GM19372 (cell line): ENCODE results near the gene STEAP3.

ENCODE experiments used
- ATAC-seq: cut with Tn5 transposase; IDR thresholded peaks from one replicate; pipeline ENCODE4 v1.9.1; 2021; ENCODE audit warnings: mild to moderate bottlenecking, low read depth, moderate library complexity; ENCODE audit not compliant: unreplicated experiment

STEAP3 gene, protein sequence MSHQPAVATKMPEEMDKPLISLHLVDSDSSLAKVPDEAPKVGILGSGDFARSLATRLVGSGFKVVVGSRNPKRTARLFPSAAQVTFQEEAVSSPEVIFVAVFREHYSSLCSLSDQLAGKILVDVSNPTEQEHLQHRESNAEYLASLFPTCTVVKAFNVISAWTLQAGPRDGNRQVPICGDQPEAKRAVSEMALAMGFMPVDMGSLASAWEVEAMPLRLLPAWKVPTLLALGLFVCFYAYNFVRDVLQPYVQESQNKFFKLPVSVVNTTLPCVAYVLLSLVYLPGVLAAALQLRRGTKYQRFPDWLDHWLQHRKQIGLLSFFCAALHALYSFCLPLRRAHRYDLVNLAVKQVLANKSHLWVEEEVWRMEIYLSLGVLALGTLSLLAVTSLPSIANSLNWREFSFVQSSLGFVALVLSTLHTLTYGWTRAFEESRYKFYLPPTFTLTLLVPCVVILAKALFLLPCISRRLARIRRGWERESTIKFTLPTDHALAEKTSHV

DNA sequence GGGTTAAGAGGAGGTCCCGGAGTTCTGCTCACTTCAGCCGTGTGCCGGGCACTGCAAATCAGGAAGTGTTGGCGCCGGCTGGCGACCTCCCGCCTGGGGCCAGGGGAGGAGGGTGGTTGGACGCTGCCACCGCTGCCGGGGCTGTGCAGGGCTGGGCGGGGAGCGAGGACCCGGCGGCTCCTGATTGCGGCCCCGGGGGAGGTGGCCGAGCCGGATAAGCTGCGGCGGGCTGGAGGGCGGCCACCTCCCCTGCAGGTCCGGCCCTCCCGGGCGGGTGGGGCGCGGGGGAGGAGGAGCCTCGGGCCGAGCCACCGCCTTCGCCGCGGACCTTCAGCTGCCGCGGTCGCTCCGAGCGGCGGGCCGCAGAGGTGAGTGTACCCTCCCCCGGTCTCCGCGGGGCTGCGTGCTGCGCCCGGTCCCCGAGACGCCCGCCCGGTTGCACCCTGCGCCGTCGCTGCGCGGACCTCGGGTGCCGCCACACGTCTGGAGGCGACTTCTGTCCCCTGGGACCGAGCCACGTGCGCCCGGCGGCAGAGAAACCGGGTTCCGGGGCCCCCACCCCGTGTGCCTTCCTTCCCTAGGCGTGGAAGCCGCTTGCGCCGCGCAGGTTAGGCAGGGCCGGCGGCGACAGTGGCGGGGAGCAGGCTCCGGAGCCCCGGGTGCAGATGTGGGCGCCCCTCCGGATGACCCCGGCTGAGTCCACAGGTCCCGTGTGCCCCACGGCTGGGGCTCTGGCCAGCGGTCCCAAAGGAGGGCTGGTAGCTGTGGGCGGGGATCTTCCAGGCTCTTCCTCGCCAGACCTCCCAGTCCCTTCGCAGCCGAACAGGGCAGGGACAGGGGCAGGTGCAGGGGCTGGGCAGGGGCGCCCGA, at the start of gene STEAP3:
Gene STEAP3 (plus strand): TSS at position 314 of the 870 bp plus-strand sequence. CDS start 7,179 bp downstream, outside the sequence.
- peak; percentile 81 for ATAC-seq

DNA sequence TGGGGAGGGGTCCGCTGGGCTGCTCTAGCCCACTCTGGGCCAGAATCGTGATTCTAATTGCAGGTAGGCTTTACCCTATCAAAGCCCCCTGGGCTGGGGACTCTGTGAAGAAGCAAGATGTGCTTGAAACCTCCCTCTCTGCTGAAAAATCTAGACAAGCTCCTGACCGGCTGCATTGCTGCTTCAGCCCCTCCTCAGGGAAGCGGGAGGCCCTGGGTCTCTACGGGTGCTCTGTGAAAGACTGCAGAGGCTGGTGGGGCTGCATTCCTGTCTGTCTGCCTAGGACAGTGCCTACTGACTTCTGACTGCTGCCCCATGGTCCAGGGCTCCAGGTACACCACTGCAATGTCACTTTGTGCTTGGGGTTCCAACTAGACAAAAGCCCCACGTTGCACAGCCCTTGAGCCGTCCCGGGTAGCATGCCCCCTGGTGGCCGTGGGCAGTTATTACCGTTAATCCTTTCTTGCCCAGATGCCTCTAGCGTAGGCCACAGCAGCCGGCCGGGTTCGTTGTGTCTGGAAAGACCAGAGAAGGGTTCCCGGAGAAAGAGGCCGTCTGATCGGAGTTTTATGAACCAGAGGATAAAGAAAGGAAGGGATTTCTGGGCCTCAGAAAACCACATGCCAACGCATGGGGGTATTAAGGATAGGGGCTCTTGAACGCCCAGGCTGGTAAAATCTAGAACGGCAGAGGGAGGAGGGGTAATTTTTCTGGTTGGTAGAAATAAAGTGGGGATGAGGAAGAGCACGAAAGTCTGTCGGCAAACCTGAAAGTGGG, 49.2 kb upstream of the STEAP3 start:
- ATAC-seq: peak; percentile 70

DNA sequence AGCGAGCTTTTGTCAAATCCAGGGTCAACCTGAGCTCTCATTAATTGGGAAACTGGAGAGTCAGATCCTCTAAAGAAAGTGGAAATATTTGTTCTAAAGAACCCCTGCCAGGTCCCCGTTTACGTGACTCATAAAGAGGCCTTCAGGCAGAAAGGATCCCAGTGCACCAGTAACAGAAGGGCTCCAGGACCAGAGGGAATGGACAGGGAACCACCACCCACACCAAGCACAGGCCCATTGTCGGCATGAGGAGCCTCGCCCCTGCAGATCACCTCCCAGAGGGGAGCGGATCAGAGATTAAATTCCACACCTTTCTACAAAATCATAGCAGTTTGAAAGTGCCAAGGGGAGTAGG, 48.7 kb upstream of the STEAP3 start:
- ATAC-seq: no peak

DNA sequence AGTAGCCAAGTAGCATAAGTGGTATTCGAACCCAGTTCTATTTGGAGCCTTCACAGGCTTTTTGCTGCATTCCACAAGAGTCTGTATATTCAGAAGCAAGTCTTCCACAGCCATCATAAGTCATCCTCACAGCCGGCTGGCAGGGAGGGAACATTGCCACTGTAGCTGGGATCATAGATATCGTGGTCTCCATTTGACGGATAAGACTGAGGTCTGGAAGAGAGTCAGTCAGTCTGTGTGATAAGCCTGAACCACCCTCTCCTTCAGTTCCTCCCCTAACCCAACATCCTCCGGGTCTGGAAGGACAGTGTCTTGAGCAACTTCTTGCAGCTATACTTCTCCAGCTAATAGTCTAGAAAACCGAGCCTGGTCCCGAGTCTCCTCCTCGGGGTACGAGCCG, 48.1 kb upstream of the STEAP3 start:
- no peak for ATAC-seq

DNA sequence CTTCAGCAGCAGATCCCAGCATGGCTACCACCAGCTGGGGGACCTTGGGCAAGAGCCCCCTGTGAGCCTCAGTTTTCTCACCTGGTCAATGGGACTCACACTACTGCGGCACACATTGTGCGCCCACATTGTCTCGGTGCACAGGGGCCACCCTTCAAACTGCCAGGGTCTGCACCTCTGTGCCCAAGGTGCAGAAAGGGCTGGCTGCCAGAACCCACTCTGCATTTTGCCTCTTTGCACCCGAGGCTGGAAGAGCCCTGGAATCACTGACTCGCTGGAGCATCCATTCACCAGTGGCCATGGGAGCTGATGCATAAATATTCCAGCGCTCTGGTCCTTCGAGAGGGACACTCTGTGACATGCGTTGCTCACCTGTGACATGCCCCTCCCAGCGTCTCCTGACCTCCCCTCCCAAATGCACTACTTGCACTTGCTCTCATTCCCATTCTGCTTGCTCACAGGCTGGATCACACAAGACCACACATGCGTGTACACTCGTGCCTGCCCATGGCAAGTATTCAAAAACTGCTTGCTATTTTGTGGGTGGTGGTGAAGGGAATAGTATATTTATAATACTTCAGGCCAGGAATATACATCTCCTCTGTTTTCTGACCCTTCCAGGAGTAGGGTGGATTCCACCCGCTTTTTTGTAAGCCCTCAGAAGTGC, 46.3 kb upstream of the STEAP3 start:
- ATAC-seq: no peak

DNA sequence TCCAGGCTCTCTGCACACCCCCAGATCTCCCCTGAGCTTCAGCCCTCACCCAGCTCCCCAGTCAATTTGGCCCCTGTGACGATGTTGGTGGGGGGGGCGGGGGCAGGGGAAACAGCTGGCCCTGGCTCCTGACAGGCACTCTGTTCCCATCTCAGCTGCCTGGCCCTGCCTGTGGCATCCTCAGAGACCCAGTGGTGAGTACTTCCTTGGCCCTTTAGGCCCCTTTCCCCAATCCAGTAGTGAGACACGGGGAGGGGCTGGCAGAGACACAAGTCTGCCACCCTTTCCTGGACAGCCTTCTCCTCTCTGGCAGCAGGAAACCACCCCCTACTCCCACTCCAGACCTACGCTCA, 45.8 kb upstream of the STEAP3 start:
- ATAC-seq: no peak

DNA sequence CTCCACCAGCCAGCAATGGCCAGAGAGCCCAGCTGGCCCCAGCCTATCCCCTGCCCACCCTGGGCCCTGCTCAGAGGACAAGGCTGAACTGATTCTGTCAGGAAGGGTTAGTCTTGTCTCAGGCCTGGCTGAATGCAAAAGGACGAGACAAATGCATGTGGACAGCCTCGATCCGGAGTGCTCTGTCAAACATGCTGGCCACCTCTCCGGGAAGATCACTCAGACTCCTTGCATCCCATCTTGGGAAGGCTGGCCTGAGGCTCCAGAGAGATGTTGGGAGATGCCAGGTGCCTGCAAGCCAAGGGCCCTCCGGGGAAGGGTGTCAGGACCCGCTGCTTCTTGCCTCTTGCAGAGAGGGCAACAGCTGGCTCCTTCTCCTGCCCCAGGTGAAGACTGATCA, 44.9 kb upstream of the STEAP3 start:
- no peak for ATAC-seq

DNA sequence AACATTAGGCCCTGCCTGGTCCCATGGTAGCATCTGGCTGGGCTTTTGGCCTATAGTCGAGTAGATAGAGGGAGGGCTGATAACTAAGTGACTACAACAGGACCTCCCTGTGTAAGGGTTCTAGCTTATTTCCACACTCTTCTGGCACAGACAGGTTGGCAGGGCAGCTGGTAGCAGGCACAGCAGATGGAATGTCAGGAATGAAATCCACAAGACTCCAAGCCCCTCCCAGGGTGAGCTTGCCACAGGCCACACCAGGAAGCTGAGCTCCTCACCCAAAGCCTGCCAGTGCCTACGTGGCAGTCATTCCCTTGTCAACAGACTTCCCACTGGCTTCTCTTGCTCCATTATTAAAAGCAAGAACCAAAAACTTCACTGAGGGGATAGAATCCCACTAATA, 44.4 kb upstream of the STEAP3 start:
- no peak for ATAC-seq

DNA sequence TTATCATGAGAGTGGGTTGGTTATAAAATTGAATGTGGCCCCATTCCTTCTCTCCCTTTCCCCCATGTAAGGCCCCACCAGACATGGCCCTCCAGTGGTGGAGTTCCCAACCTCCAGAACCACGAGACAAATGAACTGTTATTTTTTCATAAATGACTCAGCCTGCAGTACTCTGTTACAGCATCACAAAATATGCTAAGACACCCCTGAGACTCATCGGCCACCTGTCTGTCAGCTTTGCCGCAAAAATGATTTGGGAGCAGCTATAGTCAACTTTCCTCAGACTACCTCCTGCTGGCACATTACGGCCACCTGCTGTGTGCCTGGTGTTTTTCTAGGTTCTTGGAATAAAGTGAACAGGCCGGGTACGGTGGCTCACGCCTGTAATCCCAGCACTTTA, 43.6 kb upstream of the STEAP3 start:
- ATAC-seq: no peak

DNA sequence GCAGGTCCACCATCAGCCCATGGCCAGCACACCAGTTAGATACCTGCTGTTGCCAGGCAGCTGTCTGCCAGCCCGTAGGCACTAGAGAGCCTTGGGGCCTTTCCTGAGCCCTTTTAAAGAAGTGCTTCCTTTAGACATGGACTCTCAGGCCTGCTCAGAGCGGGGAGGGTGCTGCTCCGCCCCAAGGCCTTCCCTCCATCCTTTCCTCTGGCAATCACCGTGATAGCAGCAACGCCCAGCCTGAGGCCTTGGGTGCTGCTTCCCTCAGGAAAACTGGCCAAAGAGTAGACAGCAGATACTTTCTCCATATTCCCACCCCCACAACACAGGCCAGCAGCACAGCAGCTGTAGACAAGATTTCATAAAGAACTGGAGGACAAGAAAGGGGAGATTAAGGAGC, 42.7 kb upstream of the STEAP3 start:
- no peak for ATAC-seq

DNA sequence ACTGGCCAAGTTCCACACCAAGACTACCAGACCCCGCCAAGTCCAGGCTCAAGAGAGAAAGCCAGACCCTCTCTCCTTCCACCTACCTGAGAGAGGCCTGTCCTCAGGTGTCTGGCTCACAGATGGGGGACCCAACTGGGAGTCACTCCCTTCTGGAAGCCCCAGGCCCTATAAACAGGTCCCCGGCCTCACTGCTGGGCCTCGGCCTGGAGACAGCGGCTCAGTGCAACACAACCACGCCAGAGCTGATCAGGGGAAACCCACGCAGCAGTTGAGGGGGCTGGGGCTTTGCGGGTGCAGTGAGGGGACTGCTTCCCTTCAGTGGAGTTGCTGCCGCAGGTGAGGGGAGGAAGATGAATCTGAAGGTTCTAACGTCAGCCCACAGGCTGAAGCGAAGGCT, 42.2 kb upstream of the STEAP3 start:
- ATAC-seq: no peak

DNA sequence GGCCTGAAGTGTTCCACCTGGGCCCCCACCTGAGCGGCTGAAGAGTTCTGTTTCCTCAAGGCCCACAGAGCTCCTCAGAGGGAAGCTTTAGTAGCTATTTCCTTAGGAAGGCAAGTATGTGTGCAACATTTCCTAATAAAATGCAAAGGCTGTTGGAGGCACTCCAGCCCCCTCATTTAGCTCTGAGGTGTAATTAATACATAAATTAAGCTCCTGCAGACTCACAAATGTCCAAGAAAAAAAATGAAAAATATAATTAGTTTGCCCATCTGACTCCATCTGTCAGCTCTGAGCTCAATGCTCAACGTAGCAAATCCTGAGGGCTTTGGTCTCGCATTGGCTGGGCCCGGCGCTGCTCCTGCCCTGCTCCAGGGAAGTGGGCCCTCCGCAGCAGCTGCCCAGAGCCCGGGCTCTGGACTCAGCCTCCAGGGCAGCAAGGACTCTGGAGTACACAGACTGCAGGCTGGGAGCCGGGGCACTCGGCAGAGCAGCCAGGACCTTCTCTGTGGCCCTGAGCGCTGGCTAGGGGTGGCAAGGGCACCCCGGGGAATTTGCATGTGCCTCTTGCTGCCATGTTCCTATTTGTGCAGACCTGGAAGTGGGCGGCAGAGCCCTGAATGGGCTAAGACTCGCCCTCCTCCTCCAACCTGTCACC, 41.7 kb upstream of the STEAP3 start:
- ATAC-seq: no peak

DNA sequence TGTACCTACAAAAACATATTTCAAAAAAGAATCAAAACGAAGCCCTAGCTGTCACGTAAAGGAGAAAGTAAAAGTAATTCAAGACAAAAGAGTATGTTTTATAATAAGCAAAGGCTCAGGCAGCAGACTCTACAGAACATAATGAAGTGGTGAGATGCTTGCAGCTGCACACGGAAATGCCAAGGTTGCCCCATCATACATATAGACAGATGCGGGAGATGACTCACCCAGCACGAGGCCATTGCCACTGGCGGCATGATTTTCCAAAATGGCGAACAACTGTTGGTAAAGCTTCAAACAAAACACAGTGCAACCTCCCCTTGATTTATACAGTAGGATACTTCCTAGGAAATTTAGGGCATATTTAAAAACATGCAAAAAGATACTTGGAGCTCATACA, 39.1 kb upstream of the STEAP3 start:
- ATAC-seq: no peak

DNA sequence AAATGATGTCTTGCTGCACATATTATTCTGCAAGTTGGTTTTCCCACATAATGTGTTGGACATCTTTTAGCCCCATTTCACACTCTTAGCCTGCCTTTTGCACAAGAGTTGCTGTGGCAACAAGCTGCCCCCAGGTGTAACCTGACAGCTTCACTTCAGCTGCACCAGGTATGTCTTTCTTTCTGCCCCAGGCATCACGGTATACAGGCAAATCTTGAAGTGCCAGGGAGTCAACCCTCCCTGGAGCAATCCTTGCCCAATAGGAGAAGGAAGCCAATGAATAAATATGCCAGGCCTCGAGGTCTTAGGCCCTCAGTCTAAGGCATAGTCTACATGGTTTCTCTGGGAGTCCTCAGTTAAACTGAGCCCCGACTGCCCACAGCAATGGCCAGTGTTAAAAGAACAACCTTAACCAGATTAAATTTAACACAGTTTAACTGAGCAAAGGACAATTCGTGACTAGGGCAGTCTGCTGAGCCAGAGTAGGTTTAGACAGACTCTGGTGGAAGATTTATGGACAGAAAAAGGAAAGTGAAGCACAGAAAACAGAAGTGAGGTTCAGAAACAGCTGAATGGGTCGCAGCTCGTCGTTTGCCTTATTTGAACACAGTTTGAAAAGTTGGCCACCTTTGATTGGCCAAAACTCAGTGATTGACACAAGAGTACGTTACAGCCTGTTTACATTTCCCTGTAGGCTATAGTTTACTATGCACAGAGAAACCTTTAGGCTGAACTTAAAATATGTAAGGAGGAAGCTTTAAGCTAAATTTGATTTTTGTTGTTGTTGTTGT, 33.1 kb upstream of the STEAP3 start:
- ATAC-seq: no peak

DNA sequence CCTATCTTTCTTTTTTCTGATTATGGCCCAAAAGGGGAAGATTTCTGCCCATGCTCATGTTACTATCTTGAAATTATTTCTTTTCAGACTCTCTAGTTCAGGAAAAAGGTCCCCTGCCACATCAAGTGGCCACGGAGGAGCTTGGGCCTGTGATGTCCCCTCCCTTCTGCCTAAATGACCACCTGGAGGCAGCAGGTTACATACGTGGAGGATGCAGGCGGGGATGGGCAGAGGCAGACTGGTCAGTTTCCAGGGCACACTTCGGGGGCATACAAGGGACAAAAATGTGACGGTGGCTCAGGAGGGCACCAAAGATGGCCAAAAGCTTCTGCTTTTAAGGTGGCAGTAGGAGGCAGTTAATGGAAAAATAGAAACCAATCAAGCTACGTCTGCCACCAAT, 30.7 kb upstream of the STEAP3 start:
- no peak for ATAC-seq

DNA sequence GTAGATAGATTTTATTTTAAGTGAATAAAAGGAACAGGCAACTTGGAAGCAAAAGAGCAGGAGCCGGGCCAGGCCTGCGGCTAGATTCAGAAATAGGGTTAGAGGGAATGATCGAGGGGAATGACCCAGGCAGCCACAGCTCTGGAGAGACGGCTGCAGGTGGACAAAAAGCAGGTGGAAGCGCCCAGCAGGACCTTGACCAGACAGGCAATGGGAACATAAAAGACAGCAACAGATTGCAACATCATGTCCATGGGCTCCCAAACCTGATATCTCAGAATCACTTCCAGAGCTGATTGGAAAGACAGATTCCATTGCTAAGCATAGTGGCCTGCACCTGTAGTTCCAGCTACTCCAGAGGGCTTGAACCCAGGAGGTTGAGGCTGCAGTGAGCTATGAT, 28.6 kb upstream of the STEAP3 start:
- no peak for ATAC-seq

DNA sequence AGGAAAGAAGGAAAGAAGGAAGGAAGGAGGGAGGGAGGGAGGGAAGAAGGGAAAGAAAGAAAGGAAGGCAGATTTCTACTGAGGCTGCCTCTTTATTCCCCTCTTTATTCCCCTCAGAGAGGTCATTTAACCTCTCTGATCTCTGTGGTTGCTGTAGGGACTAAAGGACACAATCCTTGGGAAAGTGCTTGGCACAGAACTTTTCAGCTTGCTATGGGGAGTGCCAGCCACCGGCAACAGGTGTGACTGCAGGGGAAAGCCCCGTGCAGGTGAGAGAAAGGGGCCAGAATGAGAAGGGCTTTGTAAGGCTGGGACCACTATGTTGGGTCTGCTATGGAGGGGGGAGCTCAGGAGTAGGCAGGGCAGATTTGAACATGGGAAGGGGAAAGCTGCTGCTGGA, 27.7 kb upstream of the STEAP3 start:
- ATAC-seq: no peak

DNA sequence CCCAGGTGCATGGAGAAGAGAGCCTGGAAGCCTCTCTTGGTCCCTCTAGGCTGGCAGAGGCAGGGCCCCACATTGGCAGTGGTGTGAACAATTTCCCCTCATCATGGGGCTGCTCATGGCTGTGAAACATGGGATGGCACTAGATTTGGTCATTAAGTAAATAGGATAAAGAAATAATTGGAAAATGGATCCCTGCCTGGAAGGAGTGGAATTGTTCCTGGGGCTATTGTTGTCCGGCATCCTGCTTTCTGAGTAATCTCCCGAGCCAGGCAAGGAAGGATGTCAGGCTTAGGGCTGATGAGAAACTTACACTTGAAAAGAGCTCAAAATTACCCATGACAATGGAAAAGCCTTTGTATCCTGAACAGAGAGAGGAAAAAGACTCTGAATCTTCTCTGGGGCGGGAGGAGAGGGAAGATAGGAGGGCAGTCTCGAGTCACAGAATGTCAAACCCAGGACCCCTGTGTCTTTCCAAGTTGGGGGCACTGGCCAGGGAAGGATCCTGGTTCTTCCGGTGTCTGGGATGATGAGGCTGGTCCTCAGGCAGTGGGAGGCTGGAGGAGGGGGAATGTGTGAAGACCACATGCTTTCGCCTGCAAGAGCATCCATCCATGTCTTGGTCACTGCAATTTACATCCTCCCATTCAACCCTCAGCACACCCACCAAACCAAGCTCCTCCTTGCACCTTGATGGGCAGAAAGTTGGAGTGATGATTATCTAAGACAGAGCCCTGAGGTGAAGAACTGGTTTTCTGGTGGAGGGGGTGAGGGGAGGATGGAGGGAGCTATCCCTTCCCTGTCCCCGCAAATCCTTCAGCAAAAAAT, 27.1 kb upstream of the STEAP3 start:
- no peak for ATAC-seq

DNA sequence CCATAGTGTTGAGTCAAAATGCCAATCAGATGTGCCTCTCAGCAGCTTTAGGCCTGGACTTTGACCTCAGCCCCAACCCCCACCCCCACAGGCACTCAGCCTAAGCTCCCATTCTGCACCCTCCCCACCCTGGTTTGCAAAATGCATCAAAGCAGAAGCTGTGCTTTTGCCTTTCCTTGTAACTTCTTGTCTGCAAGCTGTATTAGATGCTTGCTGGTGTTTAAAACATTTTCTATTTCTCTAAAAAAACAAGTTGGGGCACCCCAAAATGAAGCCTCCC, 26.6 kb upstream of the STEAP3 start:
- ATAC-seq: no peak
